Fibroblast of villous mesenchyme (primary cell): ENCODE results near the gene ISG20. TPM values are rescaled to one million over a fixed set of nuclear protein-coding genes. Genes with fewer than 3 reads are reported as not detected.

Experiments used
- DNase-seq: peaks from one replicate; pipeline ENCODE4 v3.0.0-alpha.2; 2010; ENCODE audit warnings: low read depth
- H3K4me3 ChIP-seq: 2 replicates; pipeline ENCODE4 v1.5.1; 2011; ENCODE audit warnings: low read depth, mild to moderate bottlenecking, low read length
- total RNA-seq: library from RNA; depleted of rRNA; stranded (reverse); fragments of >200 nt; gene quantifications from 2 replicates; pipeline ENCODE4 v1.2.3, GENCODE V29; 2012
- TF ChIP-seq, protein P1 (sequence below): IDR thresholded peaks from 2 replicates; pipeline ENCODE4 v1.5.1; 2012; ENCODE audit warnings: low read depth, mild to moderate bottlenecking, low read length; ENCODE audit not compliant: insufficient read depth

Gene ISG20
- total RNA-seq, 1 donor: 3.0 TPM

DNA sequence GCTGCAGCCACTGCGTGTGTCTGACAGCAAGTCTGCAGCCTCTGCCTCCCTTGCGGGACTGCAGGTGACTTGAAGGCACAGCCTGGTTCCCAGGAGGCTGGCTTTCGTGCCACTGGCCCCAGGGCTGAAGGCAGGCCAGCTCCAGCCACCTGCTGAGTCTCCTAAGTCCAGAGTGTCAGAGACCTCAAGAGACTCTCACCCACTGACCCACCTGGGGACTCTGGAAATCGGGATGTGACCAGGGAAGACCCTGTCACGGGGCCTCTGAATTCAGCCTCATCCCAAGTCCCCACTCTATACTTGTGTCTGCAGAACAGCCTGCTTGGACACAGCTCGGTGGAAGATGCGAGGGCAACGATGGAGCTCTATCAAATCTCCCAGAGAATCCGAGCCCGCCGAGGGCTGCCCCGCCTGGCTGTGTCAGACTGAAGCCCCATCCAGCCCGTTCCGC, 16.3 kb downstream of the ISG20 start:
- TF ChIP-seq, protein P1, sequence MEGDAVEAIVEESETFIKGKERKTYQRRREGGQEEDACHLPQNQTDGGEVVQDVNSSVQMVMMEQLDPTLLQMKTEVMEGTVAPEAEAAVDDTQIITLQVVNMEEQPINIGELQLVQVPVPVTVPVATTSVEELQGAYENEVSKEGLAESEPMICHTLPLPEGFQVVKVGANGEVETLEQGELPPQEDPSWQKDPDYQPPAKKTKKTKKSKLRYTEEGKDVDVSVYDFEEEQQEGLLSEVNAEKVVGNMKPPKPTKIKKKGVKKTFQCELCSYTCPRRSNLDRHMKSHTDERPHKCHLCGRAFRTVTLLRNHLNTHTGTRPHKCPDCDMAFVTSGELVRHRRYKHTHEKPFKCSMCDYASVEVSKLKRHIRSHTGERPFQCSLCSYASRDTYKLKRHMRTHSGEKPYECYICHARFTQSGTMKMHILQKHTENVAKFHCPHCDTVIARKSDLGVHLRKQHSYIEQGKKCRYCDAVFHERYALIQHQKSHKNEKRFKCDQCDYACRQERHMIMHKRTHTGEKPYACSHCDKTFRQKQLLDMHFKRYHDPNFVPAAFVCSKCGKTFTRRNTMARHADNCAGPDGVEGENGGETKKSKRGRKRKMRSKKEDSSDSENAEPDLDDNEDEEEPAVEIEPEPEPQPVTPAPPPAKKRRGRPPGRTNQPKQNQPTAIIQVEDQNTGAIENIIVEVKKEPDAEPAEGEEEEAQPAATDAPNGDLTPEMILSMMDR: no peak
- H3K4me3 ChIP-seq: no peak overlapping the region
- no peak for DNase-seq

DNA sequence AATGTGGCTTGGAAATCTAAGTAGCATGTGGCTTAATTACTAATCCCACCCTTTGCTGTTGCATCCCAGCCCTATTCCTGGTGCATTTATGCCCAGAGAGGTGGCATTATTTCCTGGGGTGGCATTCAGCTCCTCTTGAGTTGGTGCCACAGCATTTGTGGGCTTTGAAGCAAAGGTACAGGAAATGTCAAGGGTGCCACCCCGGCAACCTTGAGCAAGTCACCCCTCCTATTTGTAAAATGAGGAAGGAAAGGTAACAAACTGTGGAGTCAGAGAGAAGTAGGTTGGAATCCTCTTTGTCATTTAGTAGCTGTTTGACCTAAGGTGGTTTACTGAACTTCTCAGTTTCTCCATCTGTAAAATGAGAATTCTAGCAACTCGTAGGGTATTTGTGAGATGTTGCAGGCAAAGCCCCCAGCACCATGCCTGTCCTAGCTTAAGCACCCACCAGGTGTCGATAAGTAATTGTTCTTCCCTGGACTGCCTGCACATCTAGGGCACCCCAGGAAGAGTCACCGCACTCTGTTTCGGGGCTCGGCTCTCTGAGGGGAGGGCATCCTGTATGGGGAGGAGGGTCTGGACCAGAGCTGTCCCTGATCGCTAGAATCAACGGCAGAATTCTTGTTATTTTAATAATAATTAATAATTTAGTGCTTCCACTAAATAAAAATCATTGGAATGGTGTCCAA, 17.1 kb downstream of the ISG20 start:
- TF ChIP-seq, protein P1: no peak

DNA sequence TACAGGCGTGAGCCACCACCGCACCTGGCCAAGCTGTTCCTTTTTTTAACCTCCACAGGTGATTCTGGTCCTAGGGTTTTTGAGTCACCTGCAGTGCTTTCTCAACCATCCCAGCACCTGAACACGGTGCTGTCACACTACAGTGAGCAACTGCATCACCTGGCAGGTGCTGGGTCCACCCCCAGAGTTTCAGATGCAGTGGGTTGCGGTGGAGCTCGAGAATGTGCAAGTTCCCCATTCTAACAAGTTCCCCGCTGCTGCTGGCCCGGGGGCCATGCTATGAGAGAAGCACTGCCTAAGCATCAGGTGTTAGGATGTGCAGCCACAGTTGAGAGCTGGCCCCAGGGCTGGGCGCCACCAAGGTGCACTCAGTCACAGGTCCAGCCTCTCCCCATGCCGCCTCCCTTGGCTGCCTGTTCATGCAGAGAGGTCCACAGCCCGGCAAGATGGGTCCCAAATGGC, 18.0 kb downstream of the ISG20 start:
- TF ChIP-seq, protein P1: no peak
- DNase-seq: no peak
- no peak overlapping the region for H3K4me3 ChIP-seq

More for the DNA sequence above, 17.1 kb downstream of the ISG20 start:
- H3K4me3 ChIP-seq: no peak overlapping the region
- DNase-seq: no peak

DNA sequence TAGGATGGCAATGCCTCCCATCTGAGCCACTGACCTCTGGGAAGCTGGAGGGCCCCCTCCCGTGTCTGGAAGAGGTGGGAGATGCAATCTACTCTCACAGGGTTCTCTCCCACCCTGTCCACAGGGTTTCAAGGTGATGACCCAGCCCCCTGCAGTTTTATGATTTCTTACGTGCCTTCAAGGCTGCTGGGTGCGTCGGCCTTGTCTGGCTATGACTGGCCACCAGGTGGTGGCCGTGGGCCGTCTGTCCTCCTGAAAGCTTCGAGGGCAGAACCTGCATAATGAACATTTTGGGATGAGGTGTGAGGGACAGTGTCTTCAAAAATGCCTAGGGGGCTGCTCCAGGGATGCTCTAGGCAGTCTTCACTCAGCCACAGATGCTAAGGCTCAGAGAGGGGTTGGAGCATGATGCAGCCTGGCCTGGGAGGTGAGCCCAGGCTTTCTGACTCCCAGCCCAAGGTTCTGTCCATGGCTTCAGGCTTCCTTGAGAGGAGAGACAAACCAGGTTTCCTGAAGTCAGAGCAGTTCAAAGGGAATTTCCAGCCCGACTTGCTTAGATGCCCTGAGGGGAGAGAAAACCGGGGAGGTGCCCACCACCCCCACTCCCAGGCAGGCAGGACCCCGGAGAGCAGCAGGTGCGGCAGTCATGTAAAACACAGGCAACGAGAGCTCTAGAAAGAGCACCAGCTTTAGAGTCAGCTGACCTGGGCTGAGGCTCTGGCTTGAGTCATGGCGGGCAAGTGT, 18.7 kb downstream of the ISG20 start:
- H3K4me3 ChIP-seq: no peak overlapping the region
- peak; percentile 54 for DNase-seq
- TF ChIP-seq, protein P1: peak; percentile 84

DNA sequence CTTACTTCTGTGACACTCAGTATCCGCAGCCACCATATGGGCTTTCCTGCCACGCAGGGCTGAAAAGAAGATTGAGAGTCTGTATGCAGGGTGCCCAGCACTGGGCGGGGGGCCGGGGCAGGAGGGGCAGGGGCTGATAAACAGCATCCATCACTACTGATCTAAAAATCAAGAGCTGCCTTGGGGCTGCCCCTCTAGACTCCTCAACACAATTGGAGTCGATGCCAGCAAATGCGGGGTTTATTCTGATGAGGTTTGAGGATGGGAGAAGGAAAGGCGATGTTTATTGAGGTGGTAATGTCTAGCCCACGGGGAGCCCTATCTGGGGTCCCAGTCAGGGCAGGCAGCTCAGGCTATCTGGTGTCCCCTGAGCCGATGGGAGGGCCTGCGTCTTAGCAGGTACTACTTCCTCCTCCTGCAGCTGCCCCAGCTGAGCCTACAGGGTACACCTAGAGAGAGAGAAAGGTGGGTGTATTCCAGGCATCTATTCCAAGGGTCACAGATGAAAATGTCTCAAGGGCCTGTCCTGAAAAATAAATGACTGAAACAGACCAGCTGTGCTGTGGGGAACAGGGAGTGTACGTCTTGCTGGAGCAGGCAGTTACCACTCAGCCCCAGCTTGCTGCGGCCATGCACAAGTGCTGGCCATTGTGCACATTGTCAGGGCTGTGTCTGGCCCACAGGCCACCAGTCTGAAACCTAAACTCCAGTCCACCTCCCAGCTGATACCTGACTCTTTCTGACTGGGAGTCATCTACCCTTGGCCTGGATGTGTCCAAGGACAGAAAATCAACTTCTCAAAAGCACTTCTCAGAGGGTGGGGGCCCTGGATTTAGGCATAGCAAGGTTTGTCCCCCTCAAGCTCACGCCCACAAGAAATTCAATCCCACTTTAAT, 19.5 kb downstream of the ISG20 start:
- H3K4me3 ChIP-seq: no peak overlapping the region
- TF ChIP-seq, protein P1: no peak
- DNase-seq: no peak
